HG03139 (cell line): ENCODE results near the gene TBL1Y.
"Not testable (repeated sequence)": the region's sequence is repeated elsewhere in the genome, so short reads cannot be mapped to it uniquely, and the experiment has no call there.

Source experiments
- ATAC-seq: cut with Tn5 transposase; IDR thresholded peaks from one replicate; pipeline ENCODE4 v1.9.1; 2021; ENCODE audit not compliant: unreplicated experiment

The TBL1Y gene

GRCh38 chrY:6972271-6972887 lies 61.9 kb downstream of the TBL1Y start:
- ATAC-seq = no peak

GRCh38 chrY:6974971-6975370 lies 64.5 kb downstream of the TBL1Y start:
- no peak for ATAC-seq

- ATAC-seq = no peak
These were observed 67.3 kb downstream of the TBL1Y start for GRCh38 chrY:6977783-6978182.

GRCh38 chrY:6983221-6983620 lies 72.7 kb downstream of the TBL1Y start:
- ATAC-seq = no peak

- no peak for ATAC-seq
These were observed 77.3 kb downstream of the TBL1Y start for GRCh38 chrY:6987811-6988210.

GRCh38 chrY:6989886-6990620 lies 79.6 kb downstream of the TBL1Y start:
- no peak for ATAC-seq

GRCh38 chrY:6992041-6992440 lies 81.5 kb downstream of the TBL1Y start:
- ATAC-seq = no peak

DNA sequence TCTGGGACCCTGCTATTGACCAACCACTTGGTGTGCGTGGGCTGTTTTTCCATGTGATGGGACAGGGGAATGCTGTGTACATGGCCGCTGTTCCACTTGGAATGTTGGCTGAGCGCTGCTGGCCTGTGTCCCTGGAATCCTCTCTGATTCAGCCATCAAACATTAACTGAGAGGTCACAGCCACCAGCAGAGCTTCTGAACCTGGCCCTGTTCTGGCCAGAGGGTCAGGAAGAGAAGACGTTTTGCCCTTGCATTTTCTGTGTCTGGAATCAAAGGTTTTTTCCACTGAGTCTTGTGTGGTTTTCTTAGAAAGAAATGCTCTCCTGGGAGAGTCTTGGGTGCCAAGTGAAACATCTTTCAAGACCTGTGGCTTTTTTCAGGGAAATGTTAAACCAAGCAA lies 85.5 kb downstream of the TBL1Y start:
- no peak for ATAC-seq

DNA sequence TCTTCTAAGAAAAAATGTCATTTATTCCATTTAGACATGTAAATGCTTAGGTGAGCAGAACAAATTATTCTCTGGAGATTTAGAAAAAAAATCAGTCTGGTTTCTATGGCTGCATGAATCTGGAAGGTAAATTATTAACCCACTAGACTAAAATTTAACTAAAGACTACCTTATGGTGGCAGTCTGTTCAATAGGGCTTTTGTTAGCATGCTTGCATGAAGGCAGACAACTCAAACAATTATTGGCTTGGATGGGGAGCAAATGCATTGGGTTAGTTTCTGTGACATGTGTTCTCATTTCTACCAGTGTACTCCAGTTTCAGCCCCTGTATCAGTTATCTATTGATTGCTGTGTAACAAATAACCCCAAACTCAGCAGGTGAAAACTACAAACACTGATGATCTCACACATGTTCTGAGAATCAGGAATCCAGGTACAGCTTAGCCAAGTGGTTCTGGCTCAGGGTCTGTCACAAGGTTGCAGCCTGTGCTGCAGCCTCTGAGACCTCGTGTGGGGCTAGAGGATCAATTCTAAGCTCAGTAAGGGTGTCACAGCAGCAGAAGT lies 87.1 kb downstream of the TBL1Y start:
- ATAC-seq = no peak

DNA sequence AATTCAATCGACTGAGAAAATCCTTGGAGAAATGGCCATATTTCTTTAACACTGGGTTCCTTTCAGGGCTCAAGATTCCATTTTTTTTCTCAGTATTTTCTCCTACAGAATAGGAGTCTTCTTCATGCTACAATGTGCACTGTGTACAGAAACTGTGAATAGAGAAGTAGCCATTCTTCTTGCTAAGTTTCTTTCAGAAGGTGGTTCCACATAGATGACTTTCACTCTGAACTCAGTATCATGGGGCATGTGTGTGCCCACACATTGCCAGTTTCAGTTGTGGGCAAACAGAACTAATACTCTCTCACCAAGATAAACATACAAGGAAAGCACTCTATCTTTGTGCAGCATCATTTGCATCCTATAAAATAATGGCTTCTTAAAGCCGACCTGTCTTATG lies 89.4 kb downstream of the TBL1Y start:
- no peak for ATAC-seq

DNA sequence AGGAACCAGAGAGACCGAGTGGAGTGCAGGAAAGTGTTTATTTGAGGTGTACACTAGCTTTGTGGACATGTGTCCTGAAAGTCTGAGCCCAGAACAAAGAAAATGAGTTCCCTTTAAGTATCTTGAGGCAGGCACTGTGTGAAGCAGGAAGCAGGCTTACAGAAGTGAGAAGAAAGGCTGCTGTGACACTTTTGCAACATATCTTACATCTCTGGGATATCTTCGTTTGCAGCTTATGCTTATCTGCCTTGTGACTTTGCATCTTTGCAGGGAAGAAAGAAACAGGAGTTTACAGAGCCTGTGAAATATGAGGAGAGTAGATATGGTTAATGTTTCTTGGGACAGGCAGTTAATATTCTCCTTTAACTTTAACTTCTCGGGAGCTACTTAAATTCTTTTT lies 92.1 kb downstream of the TBL1Y start:
- ATAC-seq = no peak

DNA sequence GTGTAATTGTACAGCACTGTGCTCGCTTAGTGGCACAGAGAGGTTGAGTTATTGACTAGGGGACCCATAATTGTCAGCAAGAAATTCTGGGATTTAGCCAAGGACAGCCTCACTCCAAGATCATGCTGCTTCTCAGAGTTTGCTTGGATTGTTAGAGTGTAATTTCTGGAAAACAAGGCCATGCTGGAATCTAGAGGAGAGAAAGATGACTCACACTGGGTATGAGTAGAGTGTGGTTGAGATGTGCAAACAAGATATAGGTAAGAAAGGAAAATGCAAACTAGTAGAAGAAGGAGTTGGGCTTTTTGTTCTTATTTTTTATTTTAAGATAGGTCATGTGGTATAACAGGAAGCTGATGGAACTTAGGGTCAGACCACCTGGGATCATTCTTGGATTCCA lies 97.4 kb downstream of the TBL1Y start:
- no peak for ATAC-seq

DNA sequence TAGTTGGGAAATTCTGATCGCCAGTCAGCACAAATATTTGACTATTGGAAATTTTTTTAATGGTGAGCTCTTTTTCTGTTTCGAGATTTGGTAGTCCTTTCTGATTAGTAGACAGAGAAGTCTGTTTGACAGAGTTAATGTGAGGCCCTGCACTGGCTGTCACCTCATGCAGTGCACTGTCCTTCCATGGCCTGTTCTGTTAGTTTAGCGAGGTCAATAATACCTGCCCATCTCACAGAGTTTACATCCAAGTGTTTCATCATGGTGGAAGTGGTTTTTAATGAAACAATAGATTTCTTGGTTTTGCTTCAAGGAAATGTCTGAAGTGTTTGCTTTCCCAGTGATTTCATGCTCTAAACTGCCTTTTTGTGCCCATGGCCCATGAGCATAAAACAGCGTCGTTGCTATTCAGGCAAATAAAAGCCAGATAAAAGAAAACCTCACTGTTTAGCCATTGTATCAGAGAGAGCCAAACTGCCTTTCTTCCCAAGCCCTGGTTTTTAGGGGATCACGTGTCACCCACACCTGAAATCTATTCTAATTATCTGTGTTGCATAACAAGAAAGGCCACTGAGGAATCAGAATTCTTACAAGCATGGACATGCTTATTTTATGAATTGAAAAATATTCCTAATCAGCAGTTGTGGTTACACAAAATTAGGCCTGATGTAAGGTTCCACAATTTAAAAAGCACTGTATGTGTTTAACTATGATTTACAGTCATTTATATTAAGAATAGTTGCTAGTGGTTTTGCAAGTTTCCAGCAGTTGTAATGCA lies 98.3 kb downstream of the TBL1Y start:
- ATAC-seq = no peak

GRCh38 chrY:7013051-7013450 lies 102.6 kb downstream of the TBL1Y start:
- ATAC-seq = no peak

DNA sequence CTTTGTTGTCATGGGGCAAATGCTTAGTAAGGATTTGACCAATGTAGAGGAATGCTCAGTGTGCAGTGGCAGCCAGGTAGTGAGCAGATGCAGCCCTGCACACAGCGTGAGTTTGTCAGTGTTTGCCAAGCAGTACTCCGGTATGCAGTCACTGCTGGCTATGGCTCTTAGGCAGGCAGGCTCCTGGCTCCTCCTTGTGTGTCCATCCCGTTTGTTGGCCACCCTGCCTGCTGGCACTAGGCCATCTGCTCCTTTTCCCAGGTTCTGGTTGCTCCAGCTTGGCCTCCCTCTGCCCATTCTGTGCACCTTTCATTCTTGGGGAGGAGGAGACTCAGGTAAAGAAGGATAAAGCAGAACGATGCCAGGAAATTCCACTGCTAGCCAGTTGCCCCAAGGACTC lies 106.0 kb downstream of the TBL1Y start:
- ATAC-seq = no peak

- no peak for ATAC-seq
These were observed 107.0 kb downstream of the TBL1Y start for GRCh38 chrY:7017244-7018080.

DNA sequence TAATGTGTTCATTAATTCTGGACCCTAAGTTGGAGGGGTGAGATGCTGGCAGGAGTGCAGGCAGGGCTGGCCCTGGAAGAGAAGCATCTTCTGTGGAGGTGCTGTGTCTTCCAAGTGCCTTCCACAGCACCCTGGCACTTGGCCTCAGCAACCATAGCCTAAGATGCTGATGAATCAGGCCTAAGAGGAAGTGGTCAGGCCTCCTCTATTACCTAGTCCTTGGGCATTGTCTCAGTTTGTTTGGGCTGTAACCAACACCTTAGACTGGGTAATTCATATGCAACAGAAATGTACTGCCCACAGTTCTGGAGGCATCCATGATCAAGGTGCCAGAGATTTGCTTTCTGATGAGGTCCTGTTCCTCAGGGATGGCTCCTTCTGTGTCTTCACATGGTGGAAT lies 128.5 kb downstream of the TBL1Y start:
- ATAC-seq = no peak

DNA sequence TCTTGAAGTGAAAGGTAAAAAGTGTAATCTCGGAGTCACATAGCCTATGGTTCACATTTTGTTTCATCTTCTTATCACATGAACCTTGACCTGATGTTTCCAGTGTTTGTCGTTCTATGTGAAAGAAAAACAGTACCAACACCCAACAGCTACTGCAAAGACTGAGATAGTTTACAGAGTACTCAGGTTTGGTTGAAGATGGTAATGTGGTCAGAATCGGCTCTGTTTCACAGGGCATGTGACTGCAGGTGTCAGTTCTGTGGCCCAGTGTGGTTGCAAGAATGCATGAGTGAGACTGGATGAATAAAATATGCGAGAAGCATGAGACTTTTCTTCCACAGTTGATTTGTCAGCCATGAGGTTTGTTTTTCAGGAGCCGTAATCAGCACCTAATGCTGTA lies 130.2 kb downstream of the TBL1Y start:
- ATAC-seq = no peak

DNA sequence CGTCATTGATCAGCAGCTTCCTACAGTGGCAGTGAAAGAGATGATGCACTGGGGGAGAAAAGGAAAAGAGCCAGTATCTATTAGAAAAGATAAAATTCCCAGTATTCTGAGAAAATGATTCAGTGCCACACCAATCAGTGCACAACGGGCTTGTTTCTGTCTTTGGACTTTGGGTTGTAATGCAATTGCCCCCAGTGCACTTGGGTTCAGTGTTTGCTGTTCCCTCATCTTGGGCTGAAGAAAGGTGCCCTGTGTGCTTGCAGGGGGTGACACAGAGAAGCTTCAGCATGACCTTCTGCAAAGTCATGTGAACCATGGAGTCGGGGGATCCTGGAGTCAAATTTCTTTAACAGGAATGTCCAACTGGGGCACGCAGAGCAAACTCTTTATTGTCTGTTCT lies 131.5 kb downstream of the TBL1Y start:
- no peak for ATAC-seq

GRCh38 chrY:7052461-7052860 lies 142.0 kb downstream of the TBL1Y start:
- not testable (repeated sequence) for ATAC-seq

GRCh38 chrY:7056886-7057285 lies 146.4 kb downstream of the TBL1Y start:
- no peak for ATAC-seq
